ENCODE measurements around the gene HSD17B12.

- TF ChIP-seq, protein P1, sequence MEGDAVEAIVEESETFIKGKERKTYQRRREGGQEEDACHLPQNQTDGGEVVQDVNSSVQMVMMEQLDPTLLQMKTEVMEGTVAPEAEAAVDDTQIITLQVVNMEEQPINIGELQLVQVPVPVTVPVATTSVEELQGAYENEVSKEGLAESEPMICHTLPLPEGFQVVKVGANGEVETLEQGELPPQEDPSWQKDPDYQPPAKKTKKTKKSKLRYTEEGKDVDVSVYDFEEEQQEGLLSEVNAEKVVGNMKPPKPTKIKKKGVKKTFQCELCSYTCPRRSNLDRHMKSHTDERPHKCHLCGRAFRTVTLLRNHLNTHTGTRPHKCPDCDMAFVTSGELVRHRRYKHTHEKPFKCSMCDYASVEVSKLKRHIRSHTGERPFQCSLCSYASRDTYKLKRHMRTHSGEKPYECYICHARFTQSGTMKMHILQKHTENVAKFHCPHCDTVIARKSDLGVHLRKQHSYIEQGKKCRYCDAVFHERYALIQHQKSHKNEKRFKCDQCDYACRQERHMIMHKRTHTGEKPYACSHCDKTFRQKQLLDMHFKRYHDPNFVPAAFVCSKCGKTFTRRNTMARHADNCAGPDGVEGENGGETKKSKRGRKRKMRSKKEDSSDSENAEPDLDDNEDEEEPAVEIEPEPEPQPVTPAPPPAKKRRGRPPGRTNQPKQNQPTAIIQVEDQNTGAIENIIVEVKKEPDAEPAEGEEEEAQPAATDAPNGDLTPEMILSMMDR (IDR thresholded peaks at IDR 0.05) = no peak
- TF ChIP-seq EZH2 (IDR thresholded peaks at IDR 0.05) = no peak
Observed at GRCh38 chr11:43735115-43735514, 54.6 kb downstream of the HSD17B12 start.

Measured in neural progenitor cell (in vitro differentiated cells).